ENCODE data around the gene ZNF280D.
"Not testable (repeated sequence)": the region's sequence is repeated elsewhere in the genome, so short reads cannot be mapped to it uniquely, and the experiment has no call there.

The ZNF280D gene

DNA sequence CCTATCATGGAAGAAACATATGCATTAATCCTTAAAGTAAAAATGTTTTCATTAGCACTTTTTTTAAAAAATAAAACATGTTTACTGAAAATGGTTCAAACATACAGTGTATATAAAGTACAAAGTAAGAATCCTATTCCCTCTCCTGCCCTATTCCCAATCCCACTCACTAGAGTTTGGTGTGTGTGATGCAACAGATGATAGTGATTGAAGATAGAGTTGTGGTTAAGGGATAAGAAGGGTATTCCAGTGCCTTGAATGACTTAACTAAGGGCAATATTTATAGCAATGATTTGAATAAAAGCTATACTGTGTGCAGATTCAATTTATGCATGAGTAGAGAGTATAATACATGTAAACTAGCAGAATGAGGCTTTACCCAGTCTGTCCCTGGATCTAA, 18.1 kb downstream of the ZNF280D start:
- no peak for DNase-seq

DNA sequence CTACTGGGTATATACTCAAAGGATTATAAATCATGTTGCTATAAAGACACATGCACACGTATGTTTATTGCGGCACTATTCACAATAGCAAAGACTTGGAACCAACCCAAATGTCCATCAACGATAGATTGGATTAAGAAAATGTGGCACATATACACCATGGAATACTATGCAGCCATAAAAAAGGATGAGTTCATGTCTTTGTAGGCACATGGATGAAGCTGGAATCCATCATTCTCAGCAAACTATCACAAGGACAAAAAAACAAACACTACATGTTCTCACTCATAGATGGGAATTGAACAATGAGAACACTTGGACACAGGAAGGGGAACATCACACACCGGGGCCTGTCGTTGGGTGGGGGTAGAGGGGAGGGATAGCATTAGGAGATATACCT, 23.8 kb downstream of the ZNF280D start:
- DNase-seq: not testable (repeated sequence)

DNA sequence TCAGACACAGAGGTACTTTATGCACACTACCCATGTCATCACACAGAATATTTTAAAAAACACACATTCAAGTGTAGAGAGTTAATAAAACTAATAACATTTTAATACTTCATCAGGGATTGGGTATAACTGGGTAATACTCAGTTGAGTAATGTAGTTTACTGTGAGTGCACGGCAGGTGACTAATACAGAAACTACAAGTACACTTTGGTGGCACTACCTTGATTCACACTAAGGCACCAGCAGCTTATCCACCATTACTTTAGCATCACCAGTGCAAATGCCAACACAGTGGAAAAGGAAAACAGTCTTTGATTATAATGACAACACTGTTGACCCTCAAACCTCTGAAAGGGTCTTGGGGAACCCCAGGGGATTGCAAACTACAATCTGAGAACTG, 33.6 kb downstream of the ZNF280D start:
- no peak for DNase-seq

DNA sequence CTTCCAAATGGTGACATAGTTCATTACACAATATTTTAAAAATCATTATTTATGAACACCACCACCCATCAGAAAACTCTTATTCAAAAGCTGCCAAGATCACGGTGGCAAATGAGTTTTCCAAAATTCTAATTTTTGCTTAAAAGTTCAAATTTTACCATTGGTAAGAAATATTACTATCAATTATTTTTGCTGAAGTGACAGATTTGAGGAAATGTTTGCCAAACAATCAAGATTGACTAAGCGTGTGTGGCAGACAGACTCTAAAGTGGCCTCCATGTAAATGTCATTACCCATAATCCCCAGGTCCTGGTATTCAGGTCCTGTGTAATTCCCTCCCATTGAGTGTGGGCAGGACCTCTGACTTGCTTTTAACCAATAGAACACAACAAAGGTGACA, 35.0 kb downstream of the ZNF280D start:
- no peak for DNase-seq

DNA sequence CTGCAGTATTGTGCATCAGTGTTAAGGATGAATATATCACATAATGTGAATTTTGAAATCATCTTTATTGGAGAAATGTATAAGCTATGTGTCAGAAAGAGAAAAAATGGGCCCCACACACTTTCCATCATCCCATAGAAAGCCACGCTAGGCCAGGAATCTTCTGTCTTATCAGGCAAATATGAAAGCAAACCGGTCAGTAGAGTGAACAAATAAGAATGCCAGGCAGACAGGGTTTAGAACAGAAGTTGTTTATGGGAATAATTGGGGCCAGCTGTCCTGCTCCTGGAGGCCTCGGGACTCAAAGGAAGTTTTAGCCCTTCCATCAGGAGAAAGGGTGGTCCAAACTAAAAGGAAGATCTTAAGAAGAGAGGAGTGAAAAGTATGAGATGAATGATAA, 39.5 kb downstream of the ZNF280D start:
- no peak for DNase-seq

DNA sequence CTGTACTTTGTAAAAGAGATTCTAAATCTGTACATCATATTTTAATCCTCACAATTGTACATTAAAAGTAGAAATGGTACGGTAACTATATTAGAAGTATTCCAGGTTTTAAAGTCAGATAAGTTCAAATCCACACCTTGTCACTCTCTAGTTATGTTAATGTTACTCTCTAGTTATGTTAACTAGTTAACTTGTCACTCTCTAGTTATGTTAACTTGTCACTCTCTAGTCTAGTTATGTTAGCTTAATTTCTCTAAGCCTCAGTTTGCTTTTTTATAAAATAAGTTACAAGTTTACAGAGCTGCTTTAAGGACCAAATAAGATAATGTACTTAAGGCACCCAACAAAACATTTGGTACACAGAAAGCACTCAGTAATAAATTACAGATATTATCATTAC, 42.6 kb downstream of the ZNF280D start:
- no peak for DNase-seq

DNA sequence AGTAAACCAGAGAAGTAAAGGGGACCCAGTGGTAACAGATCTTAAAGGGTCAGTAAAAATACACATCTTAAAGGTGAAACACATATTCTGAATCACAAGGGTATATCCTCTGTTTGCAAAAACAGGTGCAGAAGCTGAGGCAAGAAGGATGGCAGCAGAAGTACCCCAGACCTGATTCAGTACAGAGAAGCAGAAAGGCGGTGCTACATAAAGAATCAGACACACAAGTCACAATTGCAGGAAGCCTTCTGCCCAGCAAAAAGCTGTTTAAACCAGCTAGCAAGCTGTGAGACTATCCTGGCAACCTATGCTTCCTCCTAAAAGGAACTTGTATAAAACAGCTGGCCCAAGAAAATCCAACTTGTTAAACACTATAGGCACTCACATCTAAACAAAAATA, 49.4 kb downstream of the ZNF280D start:
- no peak for DNase-seq

DNA sequence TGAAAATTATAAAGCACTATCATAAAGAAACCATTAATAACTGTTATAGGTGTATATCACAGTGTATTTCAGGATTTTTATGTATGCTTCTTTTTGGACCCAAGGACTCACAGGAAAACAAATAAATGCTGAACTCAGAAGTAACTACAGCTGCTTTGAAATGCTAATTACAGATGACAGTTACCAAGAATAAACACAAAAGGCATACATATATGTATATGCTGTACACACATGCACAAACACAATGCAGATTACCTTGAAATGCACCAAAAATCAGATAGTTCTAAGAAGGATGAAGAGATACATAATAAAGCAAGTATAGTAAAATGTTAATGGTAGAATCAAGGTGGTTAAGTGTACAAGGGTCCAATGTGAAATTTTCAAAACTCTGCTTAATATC, 52.2 kb downstream of the ZNF280D start:
- no peak for DNase-seq

DNA sequence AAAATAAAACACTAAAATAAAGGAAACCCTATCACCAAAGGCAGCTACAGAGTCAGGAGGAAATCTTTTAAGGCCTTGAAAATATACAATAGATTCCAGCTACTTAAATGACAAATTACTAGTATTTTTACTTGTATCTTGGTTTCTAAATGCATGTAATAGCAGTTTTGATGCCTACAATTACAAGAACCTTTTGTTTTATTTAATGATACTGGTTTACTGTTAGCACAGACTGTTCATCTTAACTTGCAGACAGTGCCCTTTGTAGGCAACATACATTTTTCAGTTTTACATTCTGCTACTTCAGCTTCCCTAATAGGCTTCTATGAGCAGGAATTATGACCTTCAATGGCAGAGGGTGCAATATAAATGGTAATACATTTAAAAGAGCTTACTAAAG, 54.1 kb downstream of the ZNF280D start:
- DNase-seq: no peak

DNA sequence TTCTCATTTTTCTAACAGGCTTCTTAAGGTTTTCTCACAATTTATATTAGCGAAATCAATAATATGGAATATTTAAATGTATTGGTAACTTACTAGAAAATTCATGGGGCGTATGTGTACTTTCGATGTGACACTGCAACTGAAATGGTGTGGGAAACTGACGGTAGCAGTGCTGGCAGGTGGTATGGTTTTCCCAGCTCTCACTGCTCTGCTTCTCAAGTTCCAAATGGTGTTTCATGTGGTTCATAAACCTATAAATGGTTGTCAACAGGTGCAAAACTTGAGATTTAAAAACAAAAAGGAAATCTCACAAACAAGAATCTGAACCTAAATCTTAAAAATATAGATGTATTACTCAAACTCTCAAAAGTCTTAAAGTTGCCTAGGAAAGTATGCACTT, 54.7 kb downstream of the ZNF280D start:
- DNase-seq: no peak

DNA sequence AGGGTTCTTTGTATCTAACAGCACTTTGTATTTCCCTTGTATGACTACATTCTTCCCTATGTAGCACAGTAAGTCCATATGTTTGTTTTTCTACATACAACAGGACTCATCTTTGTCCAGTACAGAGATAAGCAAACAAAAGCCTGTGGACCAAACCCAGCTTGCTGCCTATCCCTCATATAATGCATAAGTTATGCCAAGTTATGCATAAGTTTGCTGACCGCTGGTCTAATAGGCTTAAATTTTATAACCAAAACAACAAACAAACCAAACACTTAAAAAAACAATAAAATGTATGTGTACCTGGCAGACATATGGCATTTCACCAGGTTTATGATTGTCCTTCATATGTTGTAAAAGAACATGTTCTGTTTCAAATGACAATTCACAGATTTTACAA, 56.0 kb downstream of the ZNF280D start:
- no peak for DNase-seq

DNA sequence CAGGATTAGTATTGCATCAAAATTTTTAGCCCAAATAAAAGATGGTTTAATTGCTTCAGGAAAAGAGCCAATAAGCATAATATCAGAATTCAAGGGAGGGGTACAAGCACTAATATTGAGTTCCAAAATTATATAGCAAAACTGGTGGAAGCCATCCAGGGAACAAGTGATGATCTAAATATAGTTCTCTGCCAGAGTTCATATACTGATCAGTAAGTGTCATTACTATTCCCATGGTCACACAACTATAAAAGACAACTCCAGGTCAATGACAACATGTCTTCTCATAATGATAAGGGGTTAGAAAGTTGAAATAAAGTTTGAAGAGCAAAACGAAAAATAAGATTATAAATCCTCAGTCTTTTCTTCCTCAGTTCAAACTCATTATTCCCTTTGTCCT, 57.4 kb downstream of the ZNF280D start:
- DNase-seq: no peak

DNA sequence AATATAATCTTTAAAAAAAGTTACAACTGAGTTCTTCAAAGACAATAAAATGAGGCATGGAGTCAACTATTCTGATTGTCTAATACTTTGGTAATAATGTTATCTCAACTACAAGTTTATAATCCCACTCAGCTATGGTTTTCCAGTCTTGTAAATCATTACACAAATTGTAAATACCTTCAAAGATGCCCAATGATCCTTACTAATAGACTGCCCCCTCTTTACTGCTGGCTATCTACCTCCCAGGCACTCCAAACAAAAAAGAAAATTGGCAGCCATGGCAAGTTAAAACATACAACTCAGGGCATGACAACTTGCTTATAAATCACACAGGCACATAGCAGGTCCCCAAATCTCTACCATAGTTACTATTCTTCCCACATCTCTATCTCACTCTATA, 58.5 kb downstream of the ZNF280D start:
- DNase-seq: no peak

DNA sequence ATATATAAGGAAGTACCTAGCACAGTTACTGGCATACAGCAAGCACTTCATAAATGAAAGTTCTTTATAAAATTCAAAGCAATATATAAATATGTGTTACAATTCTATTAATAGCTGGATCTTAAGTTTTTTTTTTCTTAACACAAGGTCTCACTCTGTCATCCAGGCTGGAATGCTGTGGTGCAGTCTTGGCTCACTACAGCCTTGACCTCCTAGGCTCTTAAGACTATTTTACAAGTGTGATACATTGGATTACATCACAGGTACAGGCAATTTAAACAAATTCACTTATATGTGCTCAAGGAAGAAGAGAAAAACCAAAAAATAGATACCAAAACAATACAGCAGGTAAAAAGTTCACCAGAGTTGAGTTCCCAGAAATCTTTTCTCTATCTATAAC, 60.6 kb downstream of the ZNF280D start:
- DNase-seq: no peak

DNA sequence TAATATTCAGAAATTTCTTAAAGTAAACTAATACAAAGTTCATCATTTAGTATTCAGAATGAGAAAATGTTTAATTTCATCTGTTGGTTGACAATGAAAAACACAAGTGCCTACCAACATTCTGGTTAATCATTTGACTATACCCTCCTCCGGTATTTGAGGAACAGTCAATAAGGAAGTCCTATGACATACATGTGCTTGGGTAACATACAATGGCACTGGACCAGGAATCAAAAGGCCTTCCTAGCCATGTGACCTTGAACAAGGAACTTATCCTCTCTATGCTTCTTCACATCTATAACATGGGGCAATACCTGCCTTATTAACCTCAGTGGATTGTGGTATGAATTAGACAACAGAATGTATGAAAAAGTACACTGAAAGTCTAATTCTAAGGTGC, 65.8 kb downstream of the ZNF280D start:
- DNase-seq: no peak

DNA sequence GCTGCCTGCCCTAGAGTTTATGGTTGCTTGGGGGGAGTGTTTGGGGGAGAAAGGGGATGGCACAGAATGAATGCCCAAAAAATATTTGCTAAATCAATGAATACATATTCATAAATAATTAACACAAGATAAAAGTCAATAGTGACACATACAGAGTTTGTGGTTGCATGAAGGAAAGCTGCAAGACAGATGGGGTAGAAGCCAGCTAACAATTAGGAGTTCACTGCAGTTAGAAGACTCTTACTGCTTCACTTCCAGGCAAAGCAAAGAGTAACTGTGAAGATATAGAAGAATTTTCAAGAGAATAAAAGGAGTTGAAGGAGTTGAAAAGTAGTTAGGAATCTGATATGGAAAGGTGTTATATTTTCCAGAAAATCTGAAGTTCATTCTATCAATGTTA, 72.4 kb downstream of the ZNF280D start:
- no peak for DNase-seq

DNA sequence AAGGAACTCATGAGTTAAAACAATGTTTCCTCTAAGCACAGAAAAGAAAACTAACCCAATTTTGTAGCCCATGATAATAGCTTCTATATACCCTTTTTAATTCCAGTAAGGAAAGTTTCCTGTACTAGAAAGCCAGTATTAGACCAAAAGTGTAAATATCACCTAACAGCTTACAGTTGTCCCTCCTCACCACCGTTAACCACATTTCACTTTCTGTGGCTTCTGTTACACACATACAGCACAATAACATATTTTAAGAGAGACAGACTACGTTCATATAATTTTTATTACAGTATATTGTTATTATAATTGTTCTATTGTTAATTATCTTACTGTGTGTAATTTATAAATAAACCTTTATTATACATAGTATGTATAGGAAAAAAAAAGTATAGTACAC, 74.1 kb downstream of the ZNF280D start:
- DNase-seq: no peak

DNA sequence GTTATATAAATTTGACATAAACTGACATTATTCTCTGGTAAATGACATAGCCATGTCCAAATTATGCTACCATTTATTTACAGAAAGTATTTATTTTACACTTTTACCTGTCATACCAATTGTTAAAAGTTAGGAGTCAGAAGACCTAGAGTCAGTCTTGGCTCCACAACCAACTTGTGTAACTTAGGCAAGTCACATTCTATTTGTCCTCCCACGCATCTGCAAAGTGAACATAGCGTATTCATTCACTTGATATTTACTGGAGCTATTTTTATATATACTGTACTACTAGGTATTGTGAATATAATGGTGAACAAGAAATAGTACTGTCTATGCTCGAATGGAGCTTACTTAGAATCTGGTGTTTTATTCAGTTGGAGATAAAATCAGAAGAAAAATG, 78.7 kb downstream of the ZNF280D start:
- no peak for DNase-seq

DNA sequence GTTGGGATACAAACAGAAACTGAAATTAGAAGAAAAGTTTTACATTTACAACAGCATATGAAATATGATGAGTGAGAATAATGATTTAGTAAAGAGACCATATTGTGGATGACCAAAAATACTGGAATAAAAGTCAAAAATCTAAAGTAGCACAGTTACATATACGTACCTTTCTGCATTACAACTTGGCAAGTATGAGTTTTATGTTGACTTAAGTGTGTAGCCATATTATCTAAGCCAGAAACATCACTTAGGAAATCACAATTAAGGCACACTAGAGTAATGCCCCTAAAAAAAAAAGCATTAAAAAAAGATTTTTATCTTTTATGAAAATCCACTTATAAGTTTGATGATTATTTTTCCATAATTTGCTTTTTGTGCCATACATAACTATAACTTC, 79.1 kb downstream of the ZNF280D start:
- DNase-seq: no peak

DNA sequence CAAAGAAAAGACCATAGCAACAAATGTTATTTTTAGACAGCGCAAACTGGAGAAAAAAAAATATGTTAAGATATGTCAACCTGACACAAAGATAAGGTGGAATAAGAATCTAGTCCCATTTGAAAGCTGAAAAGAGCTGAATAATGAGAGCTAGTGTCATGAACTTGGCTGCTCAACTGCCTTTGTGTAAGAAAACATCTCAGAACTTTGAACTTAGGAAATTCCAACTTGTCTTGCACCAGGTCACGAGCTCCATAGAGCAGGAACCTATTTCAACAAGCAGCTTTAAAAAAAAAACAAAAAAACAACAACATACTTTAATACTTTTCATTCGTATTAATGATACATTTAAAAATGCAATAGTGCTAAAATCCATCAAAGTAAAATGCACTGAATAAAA, 79.5 kb downstream of the ZNF280D start:
- no peak for DNase-seq

DNA sequence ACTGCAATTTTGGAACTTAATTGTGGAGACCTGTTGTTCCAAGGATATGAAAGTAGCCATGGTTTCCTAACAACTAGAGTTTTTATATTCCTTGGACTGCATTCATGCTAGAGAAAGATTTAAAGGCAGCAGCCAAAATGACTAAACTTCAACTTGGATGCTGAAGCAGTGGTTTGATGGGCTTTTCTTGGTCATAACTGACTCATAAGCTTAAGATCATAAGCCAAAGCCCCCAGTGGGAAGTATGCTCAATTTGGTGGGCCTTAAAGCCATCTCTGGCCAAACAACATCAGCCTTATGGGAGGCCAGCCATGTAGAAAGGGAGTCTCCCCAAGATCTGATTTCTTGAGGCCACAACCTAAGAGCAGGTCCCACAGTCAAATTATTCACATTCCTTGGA, 80.2 kb downstream of the ZNF280D start:
- no peak for DNase-seq

DNA sequence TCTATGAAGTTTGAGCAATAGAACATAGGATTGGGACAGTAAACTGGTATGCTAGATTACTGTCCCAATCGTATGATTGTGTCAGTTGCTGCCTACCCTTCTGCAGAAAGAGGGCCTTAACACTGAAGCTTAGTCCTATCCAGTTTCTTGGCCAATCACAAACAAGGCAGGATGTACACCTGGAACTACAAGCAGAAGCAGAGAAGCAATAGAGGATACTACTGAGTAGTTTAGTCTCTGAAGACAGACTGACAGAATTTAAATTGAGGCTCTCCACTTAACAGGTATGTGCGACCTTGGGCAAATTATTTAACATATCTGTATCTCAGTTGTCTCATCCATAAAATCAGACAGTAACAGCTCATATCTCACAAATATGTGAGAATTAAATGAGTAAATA, 85.0 kb downstream of the ZNF280D start:
- DNase-seq: no peak

DNA sequence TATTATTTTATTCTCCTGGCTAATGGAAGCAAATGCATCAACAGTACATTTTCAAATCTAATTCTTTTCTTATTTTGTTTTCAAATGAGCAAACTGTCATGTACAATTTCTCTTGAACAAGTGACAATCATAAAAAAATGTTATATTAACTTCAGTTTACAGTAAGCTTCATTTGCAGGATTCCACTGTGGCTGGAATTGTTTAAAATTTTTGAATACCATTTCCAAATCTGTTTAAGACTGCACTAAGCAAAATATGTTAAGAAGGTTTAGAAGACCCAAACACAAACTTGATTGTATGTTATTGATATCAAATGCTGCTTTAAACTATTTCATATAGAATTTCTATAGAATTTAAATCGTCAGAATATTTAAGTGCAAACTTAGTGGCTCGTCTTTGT, 92.8 kb downstream of the ZNF280D start:
- no peak for DNase-seq

DNA sequence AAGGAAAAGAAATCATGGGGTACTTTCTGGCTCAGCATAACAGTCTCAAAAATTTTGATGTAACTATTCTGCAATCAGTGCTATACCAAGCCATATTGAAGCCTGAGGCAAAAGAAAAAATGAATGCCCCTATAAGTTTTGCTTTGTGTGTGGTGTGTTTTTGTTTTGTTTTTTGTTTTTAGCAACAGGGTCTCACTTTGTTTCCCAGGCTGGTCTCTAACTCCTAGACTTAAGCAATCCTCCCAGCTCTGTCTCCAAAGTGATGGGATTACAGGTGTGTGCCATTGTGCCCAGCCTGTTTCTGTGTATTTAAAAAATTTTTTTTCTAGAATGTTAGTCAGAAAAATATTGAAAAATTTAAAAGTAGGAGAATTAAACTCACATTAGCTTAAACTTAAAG, 93.2 kb downstream of the ZNF280D start:
- no peak for DNase-seq

DNA sequence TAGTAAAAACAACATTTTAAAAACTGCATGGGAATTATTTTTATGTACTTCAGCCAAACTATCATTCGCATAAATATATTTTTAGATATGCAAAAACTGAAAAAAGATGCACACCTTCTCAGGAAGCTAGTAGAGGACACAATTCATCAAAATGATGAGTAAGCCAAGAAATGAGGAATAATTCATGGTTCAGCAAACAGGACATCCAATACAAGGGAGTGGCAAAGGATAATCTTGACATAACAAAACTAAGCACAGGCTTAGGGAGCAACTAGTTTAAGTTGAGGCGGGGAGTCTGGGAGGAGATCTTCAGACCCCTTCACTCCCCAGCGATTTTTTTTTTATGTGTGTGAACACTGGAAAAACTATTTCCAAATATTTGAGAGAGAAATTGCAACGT, 93.7 kb downstream of the ZNF280D start:
- DNase-seq: no peak

DNA sequence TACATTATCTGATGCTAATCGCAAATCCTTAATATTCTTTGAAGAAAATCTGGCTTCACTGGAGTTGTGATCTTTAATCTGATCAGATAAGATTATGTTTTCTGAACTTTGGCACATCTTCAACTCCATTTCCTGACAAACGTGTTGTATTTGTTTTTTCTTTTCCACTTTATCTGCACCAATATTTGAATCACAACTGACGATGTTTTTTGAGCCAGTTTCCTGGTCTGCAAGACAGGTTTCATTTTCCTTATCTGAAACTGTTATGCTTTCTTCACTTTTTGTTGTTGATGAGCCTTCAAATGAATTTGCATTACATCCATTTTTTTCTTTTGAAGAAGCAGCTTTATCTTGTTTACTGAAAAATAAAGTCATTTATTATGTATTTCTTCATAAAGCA, 101.5 kb downstream of the ZNF280D start:
- DNase-seq: no peak
